ENCODE measurements around the gene DNAJC10.

The DNAJC10 gene

GRCh38 chr2:182814804-182815203 lies 98.7 kb downstream of the DNAJC10 start:
- DNase-seq (ENCODE audit: low read depth) = no peak
- H3K4me3 ChIP-seq (replicated peaks; ENCODE audit: low read depth, low read length) = no peak overlapping the region
- TF ChIP-seq CTCF (IDR thresholded peaks at IDR 0.05; ENCODE audit: low read length, missing control alignments) = no peak

- no peak for TF ChIP-seq CTCF (IDR thresholded peaks at IDR 0.05; ENCODE audit: low read length, missing control alignments)
- DNase-seq (ENCODE audit: low read depth) = no peak
- H3K4me3 ChIP-seq (replicated peaks; ENCODE audit: low read depth, low read length) = no peak overlapping the region
Measured at GRCh38 chr2:182816866-182817265, 100.8 kb downstream of the DNAJC10 start.

- no peak for TF ChIP-seq CTCF (IDR thresholded peaks at IDR 0.05; ENCODE audit: low read length, missing control alignments)
- H3K4me3 ChIP-seq (replicated peaks; ENCODE audit: low read depth, low read length) = no peak overlapping the region
- no peak for DNase-seq (ENCODE audit: low read depth)
Measured at GRCh38 chr2:182817558-182817957, 101.5 kb downstream of the DNAJC10 start.

GRCh38 chr2:182818501-182818900 lies 102.4 kb downstream of the DNAJC10 start:
- no peak for DNase-seq (ENCODE audit: low read depth)
- no peak for TF ChIP-seq CTCF (IDR thresholded peaks at IDR 0.05; ENCODE audit: low read length, missing control alignments)
- no peak overlapping the region for H3K4me3 ChIP-seq (replicated peaks; ENCODE audit: low read depth, low read length)

GRCh38 chr2:182818925-182819324 lies 102.9 kb downstream of the DNAJC10 start:
- TF ChIP-seq CTCF (IDR thresholded peaks at IDR 0.05; ENCODE audit: low read length, missing control alignments) = no peak
- no peak overlapping the region for H3K4me3 ChIP-seq (replicated peaks; ENCODE audit: low read depth, low read length)
- no peak for DNase-seq (ENCODE audit: low read depth)

GRCh38 chr2:182819412-182819811 lies 103.4 kb downstream of the DNAJC10 start:
- DNase-seq (ENCODE audit: low read depth) = no peak
- no peak overlapping the region for H3K4me3 ChIP-seq (replicated peaks; ENCODE audit: low read depth, low read length)
- TF ChIP-seq CTCF (IDR thresholded peaks at IDR 0.05; ENCODE audit: low read length, missing control alignments) = no peak

GRCh38 chr2:182821182-182821581 lies 105.1 kb downstream of the DNAJC10 start:
- no peak overlapping the region for H3K4me3 ChIP-seq (replicated peaks; ENCODE audit: low read depth, low read length)
- peak; percentile 5 for DNase-seq (ENCODE audit: low read depth)
- no peak for TF ChIP-seq CTCF (IDR thresholded peaks at IDR 0.05; ENCODE audit: low read length, missing control alignments)
